ENCODE results near the gene GULP1.

DNA sequence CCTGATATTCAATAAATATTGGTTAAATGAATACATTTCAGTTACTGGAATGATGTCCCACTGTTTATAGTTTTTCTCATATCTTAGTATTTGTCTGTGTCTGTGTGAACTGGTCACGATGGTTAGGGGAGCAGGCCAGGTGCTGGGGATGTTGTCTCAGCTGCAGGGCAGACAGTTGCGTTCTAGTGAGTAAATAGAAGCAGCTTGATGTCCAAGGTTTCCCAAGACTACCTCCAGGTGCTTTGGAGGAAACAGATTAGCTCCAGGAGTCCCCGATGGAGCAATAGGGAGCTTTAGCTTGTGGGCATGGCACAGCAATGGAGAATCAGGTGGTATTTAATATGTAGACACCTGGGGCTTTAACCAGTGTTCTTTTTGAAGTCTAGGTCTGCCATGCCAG, 75.5 kb downstream of the GULP1 start:
- TF ChIP-seq, protein P1, sequence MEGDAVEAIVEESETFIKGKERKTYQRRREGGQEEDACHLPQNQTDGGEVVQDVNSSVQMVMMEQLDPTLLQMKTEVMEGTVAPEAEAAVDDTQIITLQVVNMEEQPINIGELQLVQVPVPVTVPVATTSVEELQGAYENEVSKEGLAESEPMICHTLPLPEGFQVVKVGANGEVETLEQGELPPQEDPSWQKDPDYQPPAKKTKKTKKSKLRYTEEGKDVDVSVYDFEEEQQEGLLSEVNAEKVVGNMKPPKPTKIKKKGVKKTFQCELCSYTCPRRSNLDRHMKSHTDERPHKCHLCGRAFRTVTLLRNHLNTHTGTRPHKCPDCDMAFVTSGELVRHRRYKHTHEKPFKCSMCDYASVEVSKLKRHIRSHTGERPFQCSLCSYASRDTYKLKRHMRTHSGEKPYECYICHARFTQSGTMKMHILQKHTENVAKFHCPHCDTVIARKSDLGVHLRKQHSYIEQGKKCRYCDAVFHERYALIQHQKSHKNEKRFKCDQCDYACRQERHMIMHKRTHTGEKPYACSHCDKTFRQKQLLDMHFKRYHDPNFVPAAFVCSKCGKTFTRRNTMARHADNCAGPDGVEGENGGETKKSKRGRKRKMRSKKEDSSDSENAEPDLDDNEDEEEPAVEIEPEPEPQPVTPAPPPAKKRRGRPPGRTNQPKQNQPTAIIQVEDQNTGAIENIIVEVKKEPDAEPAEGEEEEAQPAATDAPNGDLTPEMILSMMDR (IDR thresholded peaks at IDR 0.05; ENCODE audit: low read depth, low read length, poor library complexity, severe bottlenecking) = no peak
- no peak for TF ChIP-seq EZH2phosphoT487 (IDR thresholded peaks at IDR 0.05; ENCODE audit: borderline replicate concordance, low read length)
